GM23248 (cell line): ENCODE results near the gene SNX11. TPM values are rescaled to one million over a fixed set of nuclear protein-coding genes. Genes with fewer than 3 reads are reported as not detected.
A peak's percentile ranks its signal among the peaks of the same experiment; 100 is the strongest.
"Not testable (repeated sequence)": the region's sequence is repeated elsewhere in the genome, so short reads cannot be mapped to it uniquely, and the experiment has no call there.

Source experiments
- DNase-seq: peaks from one replicate; pipeline ENCODE4 v3.0.0-alpha.2; 2015
- H2AFZ ChIP-seq: fragments of 200-600 bp; sonication (generic); 2 replicates; pipeline ENCODE4 v1.6.1; 2016; ENCODE audit warnings: antibody characterized with exemption
- H3F3A ChIP-seq: fragments of 200-600 bp; sonication (generic); 2 replicates; pipeline ENCODE4 v1.6.1; 2016; ENCODE audit warnings: mild to moderate bottlenecking, antibody characterized with exemption, mixed run types; ENCODE audit not compliant: insufficient read depth
- H3K27ac ChIP-seq: fragments of 200-600 bp; sonication (generic); 2 replicates; pipeline ENCODE4 v1.5.1; 2016; ENCODE audit warnings: mild to moderate bottlenecking
- H3K27me3 ChIP-seq: fragments of 200-600 bp; sonication (generic); replicated peaks from 2 replicates; pipeline ENCODE4 v1.6.1; 2016; ENCODE audit warnings: mild to moderate bottlenecking; ENCODE audit not compliant: insufficient read depth
- H3K36me3 ChIP-seq: fragments of 200-600 bp; sonication (generic); 2 replicates; pipeline ENCODE4 v1.6.1; 2016; ENCODE audit warnings: low read depth, mild to moderate bottlenecking
- H3K4me1 ChIP-seq: fragments of 200-600 bp; sonication (generic); 2 replicates; pipeline ENCODE4 v1.6.1; 2016; ENCODE audit warnings: mild to moderate bottlenecking; ENCODE audit not compliant: insufficient read depth
- H3K4me2 ChIP-seq: fragments of 200-600 bp; sonication (generic); one replicate; pipeline ENCODE4 v1.6.1; 2016; ENCODE audit warnings: mild to moderate bottlenecking; ENCODE audit not compliant: unreplicated experiment
- H3K4me3 ChIP-seq: fragments of 200-600 bp; sonication (generic); 2 replicates; pipeline ENCODE4 v1.5.1; 2016; ENCODE audit warnings: mild to moderate bottlenecking
- H3K79me2 ChIP-seq: fragments of 200-600 bp; sonication (generic); 2 replicates; pipeline ENCODE4 v1.6.1; 2016; ENCODE audit warnings: mild to moderate bottlenecking; ENCODE audit not compliant: insufficient read depth
- H3K9ac ChIP-seq: fragments of 200-600 bp; sonication (generic); 2 replicates; pipeline ENCODE4 v1.6.1; 2016; ENCODE audit warnings: mild to moderate bottlenecking
- H3K9me2 ChIP-seq: fragments of 200-600 bp; sonication (generic); 2 replicates; pipeline ENCODE4 v1.6.1; 2016; ENCODE audit warnings: mixed run types, mild to moderate bottlenecking, moderate library complexity; ENCODE audit not compliant: insufficient read depth
- H3K9me3 ChIP-seq: fragments of 200-600 bp; sonication (generic); one replicate; pipeline ENCODE4 v1.6.1; 2017; ENCODE audit warnings: low read depth
- H4K20me1 ChIP-seq: fragments of 200-600 bp; sonication (generic); 2 replicates; pipeline ENCODE4 v1.6.0; 2016; ENCODE audit not compliant: insufficient read depth
- EZH2 ChIP-seq: fragments of 200-600 bp; sonication (generic); IDR thresholded peaks from 2 replicates; pipeline ENCODE4 v1.6.1; 2018; ENCODE audit warnings: antibody characterized with exemption, mild to moderate bottlenecking; ENCODE audit not compliant: insufficient read depth, poor library complexity, severe bottlenecking
- EZH2phosphoT487 ChIP-seq: fragments of 200-600 bp; sonication (generic); IDR thresholded peaks from 2 replicates; pipeline ENCODE4 v1.6.1; 2018; ENCODE audit warnings: antibody characterized with exemption, moderate library complexity, mild to moderate bottlenecking, low read depth; ENCODE audit not compliant: insufficient read depth
- WGBS, 2 experiments: methylation state at CpG; one replicate each; pipeline ENCODE4 v1.1.6; 2015 to 2017; ENCODE audit warnings: low lambda C conversion rate in 2 of 2, low coverage in 1 of 2; ENCODE audit errors: missing lambda C conversion rate in 2 of 2; 5-methylcytosine and 5-hydroxymethylcytosine counted together
- in situ Hi-C: fragments of 300-500 bp; cut with MboI; formaldehyde crosslinking; loops from 2 replicates; pipeline ENCODE4 v1.15.0; 2020
- polyA plus RNA-seq: library from polyadenylated mRNA; unstranded; fragments of >200 nt; fragmentation: Nextera tagmentation; extraction: Ambion mirVana; gene quantifications from 2 replicates; pipeline ENCODE4 v1.2.1, GENCODE V29; 2016
- total RNA-seq: library from RNA; depleted of rRNA; stranded (reverse); fragments of >200 nt; shearing (Covaris generic); gene quantifications from 2 replicates; pipeline ENCODE4 v1.2.3, GENCODE V29; 2014

SNX11 gene
- total and polyA plus RNA-seq, 2 experiments from 2014 or later: 14.7 to 17.5 TPM

GRCh38 chr17:48062273-48062672, 45.3 kb upstream of the SNX11 start:
- no peak overlapping the region; the same call in 1 of the 2 replicates for H3K27ac ChIP-seq
- in situ Hi-C loops: no loop called here
- no peaks in the 10 kb centered on the region for H3K27me3 ChIP-seq
- DNase-seq: no peak
- H3K9me3 ChIP-seq: no peaks in the 10 kb centered on the region
- peaks cover 40% of the 10 kb centered on the region for H3K36me3 ChIP-seq
- no peak overlapping the region for H2AFZ ChIP-seq
- 97 to 99% methylated on average over 7 of the region's 7 CpGs for WGBS, 2 experiments
- peaks cover 19% of the 10 kb centered on the region for H3K4me1 ChIP-seq
- no peak for TF ChIP-seq EZH2phosphoT487
- TF ChIP-seq EZH2: no peak
- no peaks in the 10 kb centered on the region for H3K9me2 ChIP-seq
- H3K79me2 ChIP-seq: peaks cover 33% of the 10 kb centered on the region
- no peak overlapping the region for H3K9ac ChIP-seq
- H3F3A ChIP-seq: peaks cover 44% of the 10 kb centered on the region
- H3K4me3 ChIP-seq: no peak overlapping the region
- H3K4me2 ChIP-seq: no peak overlapping the region
- no peaks in the 10 kb centered on the region for H4K20me1 ChIP-seq

- H3K9ac ChIP-seq: no peak overlapping the region
- H2AFZ ChIP-seq: no peak overlapping the region
- H3K9me2 ChIP-seq: no peaks in the 10 kb centered on the region
- peaks cover 68% of the 10 kb centered on the region for H3F3A ChIP-seq
- H3K36me3 ChIP-seq: peaks cover 31% of the 10 kb centered on the region
- H4K20me1 ChIP-seq: no peaks in the 10 kb centered on the region
- H3K4me2 ChIP-seq: no peak overlapping the region
- H3K79me2 ChIP-seq: peaks cover 20% of the 10 kb centered on the region
- 67 to 71% methylated on average over 3 of the region's 3 CpGs for WGBS, 2 experiments
- peak overlapping the region; percentile 45 for H3K27ac ChIP-seq
- peaks cover 42% of the 10 kb centered on the region for H3K4me1 ChIP-seq
- in situ Hi-C loops: no loop called here
- no peaks in the 10 kb centered on the region for H3K9me3 ChIP-seq
- TF ChIP-seq EZH2phosphoT487: no peak
- TF ChIP-seq EZH2: no peak
- no peaks in the 10 kb centered on the region for H3K27me3 ChIP-seq
- DNase-seq: no peak
- H3K4me3 ChIP-seq: no peak overlapping the region
Measured at GRCh38 chr17:48064638-48065037, 42.9 kb upstream of the SNX11 start.

- peaks cover 37% of the 10 kb centered on the region for H3K36me3 ChIP-seq
- no peak overlapping the region for H3K4me2 ChIP-seq
- H3K9me2 ChIP-seq: no peaks in the 10 kb centered on the region
- in situ Hi-C loops: no loop called here
- H4K20me1 ChIP-seq: no peaks in the 10 kb centered on the region
- H3K9ac ChIP-seq: no peak overlapping the region
- DNase-seq: no peak
- TF ChIP-seq EZH2: no peak
- no peak overlapping the region for H3K4me3 ChIP-seq
- H3K79me2 ChIP-seq: peaks cover 18% of the 10 kb centered on the region
- H3K27me3 ChIP-seq: no peaks in the 10 kb centered on the region
- H3K27ac ChIP-seq: peak overlapping the region; percentile 45; the same call in 1 of the 2 replicates
- H2AFZ ChIP-seq: no peak overlapping the region
- WGBS, 2 experiments: 100% methylated on average over 1 of the region's 1 CpG
- H3K9me3 ChIP-seq: no peaks in the 10 kb centered on the region
- peaks cover 78% of the 10 kb centered on the region for H3F3A ChIP-seq
- peaks cover 45% of the 10 kb centered on the region for H3K4me1 ChIP-seq
Measured at GRCh38 chr17:48066192-48066591, 41.4 kb upstream of the SNX11 start.

- Histone ChIP-seq H4K20me1 (no peaks in the 10 kb centered on the region), H3K4me1 (peaks cover 45% of the 10 kb centered on the region), H3K4me3 (no peak overlapping the region), H3K9me3 (no peaks in the 10 kb centered on the region), H3K79me2 (peaks cover 17% of the 10 kb centered on the region), H2AFZ (no peak overlapping the region), H3K27me3 (no peaks in the 10 kb centered on the region), H3F3A (peaks cover 74% of the 10 kb centered on the region), H3K27ac (no peak overlapping the region), H3K9ac (no peak overlapping the region), H3K4me2 (no peak overlapping the region), H3K9me2 (no peaks in the 10 kb centered on the region), H3K36me3 (peaks cover 40% of the 10 kb centered on the region)
- in situ Hi-C loops: no loop called here
- DNase-seq: peak; percentile 16
- 90 to 96% methylated on average over 1 of the region's 1 CpG for WGBS, 2 experiments
- no peak for TF ChIP-seq EZH2
- TF ChIP-seq EZH2phosphoT487: no peak
Measured at GRCh38 chr17:48066656-48067055, 40.9 kb upstream of the SNX11 start.

- no peaks in the 10 kb centered on the region for H3K9me2 ChIP-seq
- H2AFZ ChIP-seq: no peak overlapping the region
- in situ Hi-C loops: no loop called here
- H4K20me1 ChIP-seq: no peaks in the 10 kb centered on the region
- no peaks in the 10 kb centered on the region for H3K9me3 ChIP-seq
- TF ChIP-seq EZH2phosphoT487 (no peak), EZH2 (no peak)
- peaks cover 71% of the 10 kb centered on the region for H3F3A ChIP-seq
- peak overlapping the region; percentile 73 for H3K27ac ChIP-seq
- peaks cover 35% of the 10 kb centered on the region for H3K36me3 ChIP-seq
- no peak overlapping the region for H3K9ac ChIP-seq
- H3K4me3 ChIP-seq: no peak overlapping the region
- H3K27me3 ChIP-seq: no peaks in the 10 kb centered on the region
- no peak for DNase-seq
- WGBS, 2 experiments: 95 to 100% methylated on average over 3 of the region's 3 CpGs
- H3K4me2 ChIP-seq: no peak overlapping the region
- H3K79me2 ChIP-seq: peaks cover 17% of the 10 kb centered on the region
- peaks cover 45% of the 10 kb centered on the region for H3K4me1 ChIP-seq
Measured at GRCh38 chr17:48067245-48067644, 40.3 kb upstream of the SNX11 start.

- H3K9me3 ChIP-seq, H3K9me2 ChIP-seq, H2AFZ ChIP-seq, in situ Hi-C loops, H4K20me1 ChIP-seq, H3K27me3 ChIP-seq: not testable (repeated sequence)
- H3K79me2 ChIP-seq: peaks cover 19% of the 10 kb centered on the region
- H3K4me1 ChIP-seq: peaks cover 45% of the 10 kb centered on the region
- H3K9ac ChIP-seq: peak overlapping the region; percentile 34; the same call in 1 of the 2 replicates
- DNase-seq: peak; percentile 45
- peaks cover 29% of the 10 kb centered on the region for H3K36me3 ChIP-seq
- H3F3A ChIP-seq: peaks cover 68% of the 10 kb centered on the region
- 0 out of 2 replicates have a peak overlapping the region, but pooled peaks have one; percentile 7 for H3K4me3 ChIP-seq
- WGBS, 2 experiments: 71 to 87% methylated on average over 2 of the region's 2 CpGs
- peak overlapping the region; percentile 64 for H3K4me2 ChIP-seq
- H3K27ac ChIP-seq: peak overlapping the region; percentile 73
Measured at GRCh38 chr17:48067808-48068207, 39.8 kb upstream of the SNX11 start.
